ENCODE data around the gene IL16. TPM values are rescaled to one million over a fixed set of nuclear protein-coding genes. Genes with fewer than 3 reads are reported as not detected.

Gene IL16
- polyA plus RNA-seq, 1 donor (not counting 4 experiments of a cell fraction or from before 2014, with no cell fraction given): not detected

DNA sequence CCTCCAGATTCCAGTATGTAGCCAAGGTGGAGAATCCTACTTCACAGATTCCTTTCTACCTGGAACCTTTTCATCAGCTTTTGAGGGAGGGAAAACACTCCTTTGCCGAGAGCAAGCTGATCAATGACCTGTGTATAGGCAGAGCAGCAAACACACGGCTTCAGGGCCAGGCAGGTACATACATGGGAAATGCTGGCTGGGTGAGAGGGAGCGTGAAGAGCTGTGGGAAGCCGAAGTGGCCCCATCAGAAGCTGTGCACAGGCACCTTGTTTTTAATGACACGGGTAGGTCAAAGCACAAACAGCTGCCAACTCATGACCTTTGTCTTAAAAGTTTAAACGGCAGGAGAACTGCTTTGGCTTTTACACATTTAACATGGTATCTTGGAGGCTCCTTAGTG lies 101.9 kb downstream of the IL16 start:
- Histone ChIP-seq H3K9me1 (ENCODE audit: control insufficient read depth, extremely low read depth, insufficient read depth, low read length) (no peaks in the 10 kb centered on the region), H3K27me3 (ENCODE audit: control insufficient read depth, extremely low read depth, insufficient read depth, low read length) (no peaks in the 10 kb centered on the region), H3K36me3 (ENCODE audit: control insufficient read depth in 2 of 2, extremely low read depth in 1 of 2, insufficient read depth in 2 of 2, low read length in 2 of 2) (no peaks in the 10 kb centered on the region), H3K9me3 (ENCODE audit: control insufficient read depth, low read depth, low read length) (no peaks in the 10 kb centered on the region), H4K20me1 (ENCODE audit: control insufficient read depth, extremely low read depth, insufficient read depth, low read length) (no peaks in the 10 kb centered on the region), H3K4me1 (ENCODE audit: control insufficient read depth, extremely low read depth, insufficient read depth, low read length) (peaks cover 23% of the 10 kb centered on the region), H3K4me3 (ENCODE audit: control insufficient read depth in 2 of 3, extremely low read depth in 1 of 3, insufficient read depth in 2 of 3, low read depth in 1 of 3, low read length in 3 of 3) (no peak overlapping the region), H3K79me2 (ENCODE audit: control insufficient read depth, insufficient read depth, low read length) (no peaks in the 10 kb centered on the region), H3K4me2 (ENCODE audit: control insufficient read depth, extremely low read depth, insufficient read depth, low read depth, low read length) (no peak overlapping the region), H3K27ac (ENCODE audit: control insufficient read depth, insufficient read depth, low read length) (no peak overlapping the region), H2AFZ (ENCODE audit: control insufficient read depth, low read length) (no peak overlapping the region), H3K9ac (ENCODE audit: control insufficient read depth, extremely low read depth, insufficient read depth, low read length) (no peak overlapping the region)
- DNase-seq (ENCODE audit: low read depth, low spot score) (no peak), FAIRE-seq (no peak)
- no peak for TF ChIP-seq EZH2 (IDR thresholded peaks at IDR 0.05; ENCODE audit: low read length)
- dilution Hi-C loops (cut with MboI; ENCODE audit: extremely low pct_ligation_motif_present, low sequenced_read_pairs): no loop called here

- no peaks in the 10 kb centered on the region for H3K9me1 ChIP-seq (ENCODE audit: control insufficient read depth, extremely low read depth, insufficient read depth, low read length)
- no peak overlapping the region for H3K9ac ChIP-seq (ENCODE audit: control insufficient read depth, extremely low read depth, insufficient read depth, low read length)
- H3K4me1 ChIP-seq (ENCODE audit: control insufficient read depth, extremely low read depth, insufficient read depth, low read length): peaks cover 29% of the 10 kb centered on the region
- H3K4me2 ChIP-seq (ENCODE audit: control insufficient read depth, extremely low read depth, insufficient read depth, low read depth, low read length): no peak overlapping the region
- no peak overlapping the region for H3K4me3 ChIP-seq (ENCODE audit: control insufficient read depth in 2 of 3, extremely low read depth in 1 of 3, insufficient read depth in 2 of 3, low read depth in 1 of 3, low read length in 3 of 3)
- dilution Hi-C loops (cut with MboI; ENCODE audit: extremely low pct_ligation_motif_present, low sequenced_read_pairs): no loop called here
- H3K79me2 ChIP-seq (ENCODE audit: control insufficient read depth, insufficient read depth, low read length): no peaks in the 10 kb centered on the region
- H3K27ac ChIP-seq (ENCODE audit: control insufficient read depth, insufficient read depth, low read length): no peak overlapping the region
- no peaks in the 10 kb centered on the region for H3K27me3 ChIP-seq (ENCODE audit: control insufficient read depth, extremely low read depth, insufficient read depth, low read length)
- FAIRE-seq (no peak), DNase-seq (ENCODE audit: low read depth, low spot score) (no peak)
- H3K9me3 ChIP-seq (ENCODE audit: control insufficient read depth, low read depth, low read length): no peaks in the 10 kb centered on the region
- TF ChIP-seq, protein P1, sequence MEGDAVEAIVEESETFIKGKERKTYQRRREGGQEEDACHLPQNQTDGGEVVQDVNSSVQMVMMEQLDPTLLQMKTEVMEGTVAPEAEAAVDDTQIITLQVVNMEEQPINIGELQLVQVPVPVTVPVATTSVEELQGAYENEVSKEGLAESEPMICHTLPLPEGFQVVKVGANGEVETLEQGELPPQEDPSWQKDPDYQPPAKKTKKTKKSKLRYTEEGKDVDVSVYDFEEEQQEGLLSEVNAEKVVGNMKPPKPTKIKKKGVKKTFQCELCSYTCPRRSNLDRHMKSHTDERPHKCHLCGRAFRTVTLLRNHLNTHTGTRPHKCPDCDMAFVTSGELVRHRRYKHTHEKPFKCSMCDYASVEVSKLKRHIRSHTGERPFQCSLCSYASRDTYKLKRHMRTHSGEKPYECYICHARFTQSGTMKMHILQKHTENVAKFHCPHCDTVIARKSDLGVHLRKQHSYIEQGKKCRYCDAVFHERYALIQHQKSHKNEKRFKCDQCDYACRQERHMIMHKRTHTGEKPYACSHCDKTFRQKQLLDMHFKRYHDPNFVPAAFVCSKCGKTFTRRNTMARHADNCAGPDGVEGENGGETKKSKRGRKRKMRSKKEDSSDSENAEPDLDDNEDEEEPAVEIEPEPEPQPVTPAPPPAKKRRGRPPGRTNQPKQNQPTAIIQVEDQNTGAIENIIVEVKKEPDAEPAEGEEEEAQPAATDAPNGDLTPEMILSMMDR (optimal IDR thresholded peaks at IDR 0.05 in 1 of 3, IDR thresholded peaks at IDR 0.05 in 1 of 3, conservative IDR thresholded peaks at IDR 0.05 in 1 of 3; ENCODE audit: extremely low read depth in 1 of 3, insufficient read depth in 2 of 3, low read length in 3 of 3): no peak
- TF ChIP-seq EZH2 (IDR thresholded peaks at IDR 0.05; ENCODE audit: low read length): no peak
- H4K20me1 ChIP-seq (ENCODE audit: control insufficient read depth, extremely low read depth, insufficient read depth, low read length): no peaks in the 10 kb centered on the region
- no peaks in the 10 kb centered on the region for H3K36me3 ChIP-seq (ENCODE audit: control insufficient read depth in 2 of 2, extremely low read depth in 1 of 2, insufficient read depth in 2 of 2, low read length in 2 of 2)
- H2AFZ ChIP-seq (ENCODE audit: control insufficient read depth, low read length): no peak overlapping the region
Observed at GRCh38 chr15:81299156-81299555, 102.5 kb downstream of the IL16 start.

GRCh38 chr15:81299630-81300273 lies 103.1 kb downstream of the IL16 start:
- Histone ChIP-seq H3K9me3 (ENCODE audit: control insufficient read depth, low read depth, low read length) (no peaks in the 10 kb centered on the region), H3K27me3 (ENCODE audit: control insufficient read depth, extremely low read depth, insufficient read depth, low read length) (no peaks in the 10 kb centered on the region), H3K79me2 (ENCODE audit: control insufficient read depth, insufficient read depth, low read length) (no peaks in the 10 kb centered on the region), H3K9me1 (ENCODE audit: control insufficient read depth, extremely low read depth, insufficient read depth, low read length) (no peaks in the 10 kb centered on the region), H3K27ac (ENCODE audit: control insufficient read depth, insufficient read depth, low read length) (no peak overlapping the region), H3K9ac (ENCODE audit: control insufficient read depth, extremely low read depth, insufficient read depth, low read length) (no peak overlapping the region), H3K36me3 (ENCODE audit: control insufficient read depth in 2 of 2, extremely low read depth in 1 of 2, insufficient read depth in 2 of 2, low read length in 2 of 2) (no peaks in the 10 kb centered on the region), H3K4me3 (ENCODE audit: control insufficient read depth in 2 of 3, extremely low read depth in 1 of 3, insufficient read depth in 2 of 3, low read depth in 1 of 3, low read length in 3 of 3) (no peak overlapping the region), H3K4me1 (ENCODE audit: control insufficient read depth, extremely low read depth, insufficient read depth, low read length) (peaks cover 32% of the 10 kb centered on the region), H3K4me2 (ENCODE audit: control insufficient read depth, extremely low read depth, insufficient read depth, low read depth, low read length) (no peak overlapping the region), H2AFZ (ENCODE audit: control insufficient read depth, low read length) (no peak overlapping the region), H4K20me1 (ENCODE audit: control insufficient read depth, extremely low read depth, insufficient read depth, low read length) (no peaks in the 10 kb centered on the region)
- FAIRE-seq (no peak), DNase-seq (ENCODE audit: low read depth, low spot score) (no peak)
- TF ChIP-seq, protein P1 (optimal IDR thresholded peaks at IDR 0.05 in 1 of 3, IDR thresholded peaks at IDR 0.05 in 1 of 3, conservative IDR thresholded peaks at IDR 0.05 in 1 of 3; ENCODE audit: extremely low read depth in 1 of 3, insufficient read depth in 2 of 3, low read length in 3 of 3): no peak
- TF ChIP-seq EZH2 (IDR thresholded peaks at IDR 0.05; ENCODE audit: low read length): no peak
- dilution Hi-C loops (cut with MboI; ENCODE audit: extremely low pct_ligation_motif_present, low sequenced_read_pairs): no loop called here

All from keratinocyte (primary cell).